22Rv1 (cell line): ENCODE results near the gene PLGRKT.
"Not testable (repeated sequence)": the region's sequence is repeated elsewhere in the genome, so short reads cannot be mapped to it uniquely, and the experiment has no call there.

Experiments
- H3K27ac ChIP-seq: fragments of 450-650 bp; 2 replicates; pipeline ENCODE4 v1.5.1; 2017
- ZFX ChIP-seq: fragments of 450-650 bp; IDR thresholded peaks from 2 replicates; pipeline ENCODE4 v1.6.1; 2017; ENCODE audit warnings: antibody characterized with exemption, borderline replicate concordance
- TF ChIP-seq, protein P1 (sequence below): fragments of 450-650 bp; IDR thresholded peaks from 2 replicates; pipeline ENCODE4 v1.5.1; 2017; ENCODE audit warnings: mild to moderate bottlenecking

PLGRKT gene

GRCh38 chr9:5445886-5446285, 8.2 kb upstream of the PLGRKT start:
- TF ChIP-seq ZFX, result no peak
- TF ChIP-seq, protein P1, sequence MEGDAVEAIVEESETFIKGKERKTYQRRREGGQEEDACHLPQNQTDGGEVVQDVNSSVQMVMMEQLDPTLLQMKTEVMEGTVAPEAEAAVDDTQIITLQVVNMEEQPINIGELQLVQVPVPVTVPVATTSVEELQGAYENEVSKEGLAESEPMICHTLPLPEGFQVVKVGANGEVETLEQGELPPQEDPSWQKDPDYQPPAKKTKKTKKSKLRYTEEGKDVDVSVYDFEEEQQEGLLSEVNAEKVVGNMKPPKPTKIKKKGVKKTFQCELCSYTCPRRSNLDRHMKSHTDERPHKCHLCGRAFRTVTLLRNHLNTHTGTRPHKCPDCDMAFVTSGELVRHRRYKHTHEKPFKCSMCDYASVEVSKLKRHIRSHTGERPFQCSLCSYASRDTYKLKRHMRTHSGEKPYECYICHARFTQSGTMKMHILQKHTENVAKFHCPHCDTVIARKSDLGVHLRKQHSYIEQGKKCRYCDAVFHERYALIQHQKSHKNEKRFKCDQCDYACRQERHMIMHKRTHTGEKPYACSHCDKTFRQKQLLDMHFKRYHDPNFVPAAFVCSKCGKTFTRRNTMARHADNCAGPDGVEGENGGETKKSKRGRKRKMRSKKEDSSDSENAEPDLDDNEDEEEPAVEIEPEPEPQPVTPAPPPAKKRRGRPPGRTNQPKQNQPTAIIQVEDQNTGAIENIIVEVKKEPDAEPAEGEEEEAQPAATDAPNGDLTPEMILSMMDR, result no peak
- H3K27ac ChIP-seq, result no peak overlapping the region

DNA sequence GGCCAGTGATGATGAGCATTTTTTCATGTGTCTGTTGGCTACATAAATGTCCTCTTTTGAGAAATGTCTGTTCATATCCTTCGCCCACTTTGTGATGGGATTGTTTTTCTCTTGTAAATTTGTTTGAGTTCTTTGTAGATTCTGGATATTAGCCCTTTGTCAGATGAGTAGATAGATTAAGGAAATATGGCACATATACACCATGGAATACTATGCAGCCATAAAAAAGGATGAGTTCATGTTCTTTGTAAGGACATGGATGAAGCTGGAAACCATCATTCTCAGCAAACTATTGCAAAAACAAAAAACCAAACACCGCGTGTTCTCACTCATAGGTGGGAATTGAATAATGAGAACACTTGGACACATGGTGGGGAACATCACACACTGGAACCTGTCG, 7.4 kb upstream of the PLGRKT start:
- not testable (repeated sequence) for H3K27ac ChIP-seq

DNA sequence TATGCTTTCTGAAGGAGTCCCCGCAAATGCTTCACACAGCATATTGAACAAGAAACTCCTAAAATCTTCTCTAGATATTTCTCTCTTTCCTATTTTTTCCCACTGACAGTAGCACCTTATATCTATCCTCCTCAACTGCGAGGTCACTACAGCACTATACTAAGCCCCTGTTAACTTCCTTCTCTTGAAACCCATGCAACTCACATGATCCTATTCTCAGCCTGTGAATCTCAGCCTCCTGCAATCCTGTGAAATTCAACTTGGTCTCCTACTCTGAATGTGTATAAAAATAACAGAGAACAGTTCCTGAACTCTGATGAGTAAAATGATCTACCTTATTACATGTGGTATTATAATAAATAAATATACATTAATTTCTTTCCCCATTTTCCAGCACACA, 6.1 kb upstream of the PLGRKT start:
- TF ChIP-seq, protein P1, result no peak
- TF ChIP-seq ZFX, result no peak
- no peak overlapping the region for H3K27ac ChIP-seq

GRCh38 chr9:5442400-5443011, 4.8 kb upstream of the PLGRKT start:
- TF ChIP-seq ZFX, result no peak
- TF ChIP-seq, protein P1, result peak; percentile 75

DNA sequence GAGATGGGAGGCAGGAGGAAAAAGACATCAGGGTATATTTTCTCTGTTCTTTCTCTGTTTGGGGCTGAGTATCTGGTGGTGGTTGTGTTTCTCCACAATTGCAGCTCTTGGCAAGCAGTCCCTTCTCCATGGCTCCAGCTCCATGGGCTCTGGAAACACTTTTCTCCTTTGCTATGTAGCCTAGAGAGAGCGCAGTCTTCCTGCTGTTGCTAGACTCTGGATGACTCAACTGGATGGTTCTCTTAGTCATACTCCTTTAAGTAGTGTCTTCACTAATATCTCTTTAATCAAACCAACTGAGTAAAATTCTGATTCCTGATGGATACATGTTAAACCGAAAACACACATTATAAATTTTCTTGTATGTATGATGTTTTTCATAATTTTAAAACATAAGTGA, 3.3 kb upstream of the PLGRKT start:
- H3K27ac ChIP-seq, result no peak overlapping the region
- TF ChIP-seq ZFX, result no peak
- TF ChIP-seq, protein P1, result no peak

More at GRCh38 chr9:5442400-5443011, 4.8 kb upstream of the PLGRKT start:
- no peak overlapping the region for H3K27ac ChIP-seq

DNA sequence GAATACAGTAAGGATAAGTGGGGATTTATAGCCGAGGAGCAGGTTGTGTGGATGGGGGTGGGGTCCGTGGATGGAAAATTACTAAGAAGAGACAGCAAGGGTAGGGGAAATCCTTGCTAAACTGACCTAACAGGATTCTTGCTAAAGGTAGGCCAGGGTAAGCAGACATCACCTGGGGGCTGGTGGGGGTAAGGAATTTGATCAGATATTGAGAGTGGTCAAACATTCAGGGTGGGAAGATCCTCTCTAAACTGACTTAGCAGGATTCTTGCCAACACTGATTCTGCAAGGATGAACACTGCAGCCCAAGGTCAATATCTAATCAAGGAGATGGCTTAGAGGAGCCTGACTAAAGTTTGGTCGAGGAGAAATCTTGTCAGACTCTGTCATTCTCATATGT, 2.7 kb upstream of the PLGRKT start:
- no peak overlapping the region for H3K27ac ChIP-seq
- TF ChIP-seq, protein P1, result no peak
- TF ChIP-seq ZFX, result no peak

DNA sequence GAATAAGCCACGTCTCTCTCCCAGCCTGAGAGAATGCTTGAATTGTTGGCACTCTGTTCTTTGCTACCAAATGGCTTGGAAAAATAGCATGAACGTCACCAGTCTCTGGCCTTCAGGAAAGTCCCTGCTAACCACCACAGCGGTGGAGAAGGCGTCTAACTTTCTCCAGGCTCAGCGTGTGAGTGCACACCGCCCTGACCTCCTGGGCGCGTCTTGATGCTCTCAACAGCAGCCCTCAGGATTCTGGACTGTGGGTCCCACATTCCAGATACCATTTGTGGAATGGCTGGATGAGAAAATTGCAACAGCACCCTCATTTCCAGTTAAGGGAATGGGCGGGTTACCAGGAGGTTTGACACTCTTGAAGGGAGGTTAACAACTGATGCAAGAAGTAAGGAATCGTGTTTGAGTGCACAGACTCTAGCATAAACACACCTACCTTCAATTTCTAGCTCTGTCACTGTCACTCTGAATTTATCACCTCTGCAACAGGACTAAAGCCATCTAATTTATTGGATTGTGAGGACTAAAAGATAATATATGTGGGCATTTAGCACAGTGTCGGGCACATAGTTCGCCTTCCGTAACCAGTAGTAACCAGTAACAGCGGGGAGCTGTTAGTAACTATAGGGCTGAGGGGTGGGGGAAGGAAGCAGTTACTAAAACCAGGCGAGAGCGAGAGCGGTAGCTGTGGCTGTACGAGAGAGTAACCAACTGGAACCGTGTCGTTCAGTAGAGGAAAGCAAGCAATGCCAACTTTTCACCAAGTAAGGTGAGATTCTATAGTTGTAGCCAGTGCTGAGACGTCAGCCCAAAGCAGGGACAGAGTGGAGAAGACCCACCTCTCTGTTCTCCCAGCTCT, 807 bp upstream of the PLGRKT start:
- H3K27ac ChIP-seq, result peak overlapping the region; percentile 90

More for the DNA sequence above, 807 bp upstream of the PLGRKT start:
- no peak for TF ChIP-seq ZFX
- TF ChIP-seq, protein P1, result no peak
